ENCODE measurements around the gene TRIP13. TPM values are rescaled to one million over a fixed set of nuclear protein-coding genes. Genes with fewer than 3 reads are reported as not detected.
A peak's percentile ranks its signal among the peaks of the same experiment; 100 is the strongest.

The TRIP13 gene
- total RNA-seq, 1 experiment from 2014 or later: 80.4 TPM

- DNase-seq (ENCODE audit: low read depth): no peak
These were observed 37.5 kb upstream of the TRIP13 start for GRCh38 chr5:854966-855743.

GRCh38 chr5:855771-856530 is 36.7 kb upstream of the TRIP13 start:
- peak; percentile 25 for DNase-seq (ENCODE audit: low read depth)

- peak; percentile 18 for DNase-seq (ENCODE audit: low read depth)
These were observed 35.9 kb upstream of the TRIP13 start for GRCh38 chr5:856531-857425.

GRCh38 chr5:858726-859125 is 34.0 kb upstream of the TRIP13 start:
- no peak for DNase-seq (ENCODE audit: low read depth)

- DNase-seq (ENCODE audit: low read depth): no peak
These were observed 33.3 kb upstream of the TRIP13 start for GRCh38 chr5:859391-859790.

- DNase-seq (ENCODE audit: low read depth): no peak
These were observed 32.8 kb upstream of the TRIP13 start for GRCh38 chr5:859798-860296.

- DNase-seq (ENCODE audit: low read depth): no peak
These were observed 32.1 kb upstream of the TRIP13 start for GRCh38 chr5:860506-861150.

GRCh38 chr5:861442-862366 is 31.0 kb upstream of the TRIP13 start:
- no peak for DNase-seq (ENCODE audit: low read depth)

- peak; percentile 54 for DNase-seq (ENCODE audit: low read depth)
These were observed 30.1 kb upstream of the TRIP13 start for GRCh38 chr5:862367-863243.

GRCh38 chr5:863244-863805 is 29.4 kb upstream of the TRIP13 start:
- DNase-seq (ENCODE audit: low read depth): no peak

GRCh38 chr5:864492-865167 is 28.1 kb upstream of the TRIP13 start:
- no peak for DNase-seq (ENCODE audit: low read depth)

GRCh38 chr5:865168-865521 is 27.5 kb upstream of the TRIP13 start:
- DNase-seq (ENCODE audit: low read depth): no peak

- DNase-seq (ENCODE audit: low read depth): no peak
These were observed 26.9 kb upstream of the TRIP13 start for GRCh38 chr5:865771-866170.

- no peak for DNase-seq (ENCODE audit: low read depth)
These were observed 25.3 kb upstream of the TRIP13 start for GRCh38 chr5:867300-867870.

GRCh38 chr5:868428-869135 is 24.1 kb upstream of the TRIP13 start:
- DNase-seq (ENCODE audit: low read depth): no peak

- DNase-seq (ENCODE audit: low read depth): no peak
These were observed 21.7 kb upstream of the TRIP13 start for GRCh38 chr5:870956-871355.

- DNase-seq (ENCODE audit: low read depth): no peak
These were observed 20.9 kb upstream of the TRIP13 start for GRCh38 chr5:871596-872298.

Measured in RPMI7951 (cell line).